Esophagus (tissue), 2 donors: Measurements from ENCODE around the gene ANKRD31. TPM values are rescaled to one million over a fixed set of nuclear protein-coding genes. Genes with fewer than 3 reads are reported as not detected.
"Not testable (repeated sequence)": the region's sequence is repeated elsewhere in the genome, so short reads cannot be mapped to it uniquely, and the experiment has no call there.

Experiments
- H3K27ac ChIP-seq, 2 donors: one replicate each; pipeline ENCODE4 v1.5.1; 2013; ENCODE audit warnings: low read depth in 2 of 2, mild to moderate bottlenecking in 2 of 2, inconsistent platforms in 1 of 2, low read length in 1 of 2, moderate library complexity in 1 of 2
- H3K27me3 ChIP-seq, 2 donors: one replicate each; pipeline ENCODE4 v1.6.1; 2013; ENCODE audit warnings: low read length in 2 of 2, control low read depth in 1 of 2, mild to moderate bottlenecking in 1 of 2; ENCODE audit not compliant: insufficient read depth in 2 of 2, control insufficient read depth in 1 of 2
- H3K36me3 ChIP-seq, 2 donors: one replicate each; pipeline ENCODE4 v1.6.1; 2013; ENCODE audit warnings: low read length in 1 of 2; ENCODE audit not compliant: control insufficient read depth in 2 of 2, insufficient read depth in 2 of 2
- H3K4me1 ChIP-seq, 2 donors: one replicate each; pipeline ENCODE4 v1.6.1; 2013; ENCODE audit warnings: low read length in 1 of 2; ENCODE audit not compliant: control insufficient read depth in 2 of 2, insufficient read depth in 2 of 2
- H3K4me3 ChIP-seq, 2 donors: one replicate each; pipeline ENCODE4 v1.5.1; 2013; ENCODE audit warnings: low read length in 2 of 2, mild to moderate bottlenecking in 2 of 2, low read depth in 1 of 2, moderate library complexity in 1 of 2
- H3K9me3 ChIP-seq, 2 donors: one replicate each; pipeline ENCODE4 v1.6.1; 2013; ENCODE audit warnings: mild to moderate bottlenecking in 2 of 2, low read depth in 1 of 2, low read length in 1 of 2, moderate library complexity in 1 of 2; ENCODE audit not compliant: control insufficient read depth in 2 of 2, insufficient read depth in 1 of 2
- WGBS, 2 donors: extraction: QIAGEN DNeasy Blood & Tissue Kit; methylation state at CpG; one replicate each; pipeline ENCODE4 v1.1.7; 2013; 5-methylcytosine and 5-hydroxymethylcytosine counted together
- polyA plus RNA-seq, 2 donors: library from polyadenylated mRNA; stranded (reverse); fragments of 200-250 nt; gene quantifications; one replicate each; pipeline ENCODE4 v1.2.3, GENCODE V29; 2013
- donor health status: healthy with polysubstance abuse.
- donor health status: Bipolar disorder and iron deficiency.

ANKRD31 gene
- polyA plus RNA-seq, 2 donors = 0.26 to 0.51 TPM

DNA sequence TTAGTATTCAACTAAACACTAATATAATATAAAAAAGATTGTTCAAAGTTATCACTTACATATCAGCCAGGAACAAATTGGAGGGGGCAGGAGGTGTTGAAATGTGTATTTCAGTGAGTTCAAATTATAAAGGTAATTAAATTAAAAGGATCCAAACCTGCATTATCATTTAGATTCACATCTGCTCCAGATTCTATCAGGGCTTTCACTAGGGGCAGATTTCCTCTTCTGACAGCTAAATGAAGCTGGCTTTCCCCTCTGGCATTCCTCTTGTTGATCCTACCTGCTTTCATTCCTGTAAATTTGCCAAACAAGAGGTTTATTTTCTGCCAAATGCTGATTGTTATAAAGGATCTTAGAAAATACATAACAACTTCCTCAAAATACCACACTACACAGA, 98.0 kb downstream of the ANKRD31 start:
- H3K27me3 ChIP-seq = no peaks in the 10 kb centered on the region
- no peak overlapping the region for H3K4me3 ChIP-seq
- no peaks in the 10 kb centered on the region for H3K36me3 ChIP-seq
- H3K4me1 ChIP-seq = no peaks in the 10 kb centered on the region
- H3K9me3 ChIP-seq = no peaks in the 10 kb centered on the region
- H3K27ac ChIP-seq = no peak overlapping the region

DNA sequence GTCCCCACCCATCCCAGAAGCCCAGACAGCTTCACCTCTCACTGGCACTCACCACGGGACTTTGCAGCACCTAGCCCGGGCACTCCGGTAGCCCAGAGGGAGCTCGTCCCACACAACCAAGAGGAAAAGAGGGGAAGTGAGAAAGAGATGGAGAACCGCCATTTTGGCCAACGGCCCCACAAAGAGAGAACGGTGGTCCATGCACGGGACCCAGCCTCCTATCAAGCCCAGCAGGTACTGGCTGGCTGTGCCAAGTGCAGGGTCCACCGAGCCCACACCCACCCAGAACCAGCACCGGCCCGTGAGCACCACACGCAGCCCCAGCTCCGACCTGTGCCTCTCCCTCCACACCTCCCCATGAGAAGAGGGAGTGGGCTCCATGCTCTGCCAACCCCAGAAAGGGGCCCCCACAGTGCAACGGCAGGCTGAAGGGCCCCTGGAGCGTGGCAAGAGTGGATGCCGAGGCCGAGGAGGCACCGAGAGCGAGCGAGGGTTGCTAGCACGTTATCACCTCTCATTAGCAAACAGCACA, 105.8 kb downstream of the ANKRD31 start:
- Histone ChIP-seq H3K27ac (no peak overlapping the region), H3K4me3 (no peak overlapping the region), H3K36me3 (no peaks in the 10 kb centered on the region), H3K27me3 (no peaks in the 10 kb centered on the region), H3K4me1 (no peaks in the 10 kb centered on the region), H3K9me3 (peaks cover 0 to 5% of the 10 kb centered on the region in 2 donors)
- WGBS, 2 donors = 96% methylated on average over 21 of the region's 21 CpGs

DNA sequence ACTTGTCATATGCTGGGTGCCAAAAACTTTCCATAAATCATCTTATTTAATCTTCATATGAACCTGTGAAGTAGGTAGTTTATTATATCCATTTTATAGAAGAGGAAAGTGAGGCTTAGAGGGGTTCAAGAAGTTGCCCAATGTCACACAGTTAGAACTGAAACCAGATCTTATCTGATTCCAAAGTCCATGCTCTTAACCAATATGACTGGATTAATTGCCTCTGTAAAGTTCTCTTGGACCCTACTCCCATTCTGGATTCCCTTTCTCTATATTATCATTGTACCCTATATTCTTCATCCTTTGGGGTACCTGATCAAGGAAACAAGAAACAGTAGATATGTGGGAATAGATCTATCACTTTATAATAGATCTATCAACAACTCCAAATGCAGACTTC, 119.8 kb downstream of the ANKRD31 start:
- H3K27me3 ChIP-seq = no peaks in the 10 kb centered on the region
- H3K27ac ChIP-seq = no peak overlapping the region
- no peak overlapping the region for H3K4me3 ChIP-seq
- H3K4me1 ChIP-seq = no peaks in the 10 kb centered on the region
- no peaks in the 10 kb centered on the region for H3K36me3 ChIP-seq
- peaks cover 0 to 2% of the 10 kb centered on the region in 2 donors for H3K9me3 ChIP-seq

DNA sequence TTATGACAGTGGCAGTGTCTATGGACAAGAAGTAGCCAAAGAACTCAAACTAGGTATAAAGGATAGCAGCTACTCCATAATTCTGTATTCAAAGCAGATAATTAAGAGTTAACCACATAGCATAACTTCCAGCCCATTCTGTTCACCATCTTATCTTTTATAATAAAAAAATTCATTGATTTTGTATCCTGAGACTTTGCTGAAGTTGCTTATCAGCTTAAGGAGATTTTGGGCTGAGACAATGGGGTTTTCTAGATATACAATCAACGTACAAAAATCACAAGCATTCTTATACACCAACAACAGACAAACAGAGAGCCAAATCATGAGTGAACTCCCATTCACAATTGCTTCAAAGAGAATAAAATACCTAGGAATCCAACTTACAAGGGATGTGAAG, 122.4 kb downstream of the ANKRD31 start:
- not testable (repeated sequence) for H3K9me3 ChIP-seq, H3K27me3 ChIP-seq
- WGBS, 2 donors = 79 to 85% methylated on average over 1 of the region's 1 CpG

DNA sequence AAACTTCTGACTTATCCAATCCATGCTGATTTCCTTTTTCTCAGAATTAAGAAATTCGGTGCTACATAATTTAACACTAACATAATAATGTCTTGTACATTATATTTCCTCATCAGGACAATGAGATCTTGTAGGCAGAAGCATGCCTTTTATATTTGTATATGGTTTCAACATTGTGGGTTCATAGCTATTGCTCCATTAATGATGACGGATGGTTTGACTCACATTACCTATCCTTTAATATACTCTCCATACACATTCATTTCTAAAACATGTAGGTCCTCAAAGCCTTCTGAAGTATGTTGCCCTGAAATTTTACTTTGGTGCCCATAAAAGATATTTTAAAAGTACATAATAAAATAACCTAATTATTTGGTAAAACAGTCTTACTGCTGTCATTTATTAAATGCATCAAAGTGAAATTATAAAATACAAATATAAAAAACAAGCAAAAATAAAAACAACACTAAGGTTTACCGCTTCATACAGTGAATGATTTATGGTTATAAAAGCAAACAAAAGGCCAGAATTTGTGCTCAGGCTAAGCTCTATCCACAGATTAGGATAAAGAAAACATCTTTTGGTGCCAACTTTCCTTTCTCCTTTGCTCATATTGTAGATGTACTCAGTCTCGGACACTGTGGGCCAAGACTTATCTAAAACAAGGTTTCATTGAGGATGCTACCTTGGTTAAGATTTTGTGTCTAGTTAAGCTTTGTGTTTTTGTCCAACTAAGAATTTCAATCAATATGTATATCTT, 123.1 kb downstream of the ANKRD31 start:
- no peak overlapping the region for H3K4me3 ChIP-seq
- H3K9me3 ChIP-seq = no peaks in the 10 kb centered on the region
- no peak overlapping the region for H3K27ac ChIP-seq
- 69 to 85% methylated on average over 4 of the region's 4 CpGs for WGBS, 2 donors
- H3K36me3 ChIP-seq = no peaks in the 10 kb centered on the region
- H3K4me1 ChIP-seq = no peaks in the 10 kb centered on the region
- H3K27me3 ChIP-seq = no peaks in the 10 kb centered on the region

More for the DNA sequence above, 122.4 kb downstream of the ANKRD31 start:
- not testable (repeated sequence) for H3K36me3 ChIP-seq, H3K4me1 ChIP-seq, H3K27ac ChIP-seq, H3K4me3 ChIP-seq

DNA sequence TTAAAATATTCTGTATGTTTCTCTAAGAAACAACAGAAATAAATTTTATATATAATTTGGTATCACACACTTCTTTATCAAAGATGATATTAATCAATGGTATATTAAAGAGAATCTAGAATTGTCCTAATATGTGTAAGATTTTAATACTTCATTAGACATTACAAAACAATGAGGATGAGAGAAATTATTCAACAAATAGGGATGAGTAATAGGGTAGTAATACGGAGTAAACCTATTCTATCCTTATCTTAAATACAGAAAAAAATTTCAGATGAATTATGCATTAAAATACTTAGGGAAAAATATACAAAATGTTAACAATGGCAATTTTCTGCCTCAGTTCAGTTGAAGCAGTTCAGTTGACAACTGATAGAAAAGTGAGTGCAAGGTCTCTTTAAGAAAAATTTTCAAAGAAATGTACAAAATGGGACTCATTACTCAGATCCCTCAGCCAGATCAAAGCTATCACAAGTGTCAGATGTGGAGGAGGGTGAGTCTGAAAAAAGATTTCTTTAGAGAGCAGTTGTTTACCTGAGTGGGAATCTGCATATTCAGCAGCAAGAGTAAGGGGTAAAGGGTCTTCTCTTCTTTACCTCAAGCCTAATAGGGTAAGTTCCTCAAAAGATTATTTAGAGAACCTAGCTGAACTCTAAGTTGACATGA, 127.6 kb downstream of the ANKRD31 start:
- no peaks in the 10 kb centered on the region for H3K4me1 ChIP-seq
- no peak overlapping the region for H3K27ac ChIP-seq
- WGBS, 2 donors = 70 to 76% methylated on average over 1 of the region's 1 CpG
- no peak overlapping the region for H3K4me3 ChIP-seq
- H3K27me3 ChIP-seq = no peaks in the 10 kb centered on the region
- H3K9me3 ChIP-seq = no peaks in the 10 kb centered on the region
- H3K36me3 ChIP-seq = no peaks in the 10 kb centered on the region

DNA sequence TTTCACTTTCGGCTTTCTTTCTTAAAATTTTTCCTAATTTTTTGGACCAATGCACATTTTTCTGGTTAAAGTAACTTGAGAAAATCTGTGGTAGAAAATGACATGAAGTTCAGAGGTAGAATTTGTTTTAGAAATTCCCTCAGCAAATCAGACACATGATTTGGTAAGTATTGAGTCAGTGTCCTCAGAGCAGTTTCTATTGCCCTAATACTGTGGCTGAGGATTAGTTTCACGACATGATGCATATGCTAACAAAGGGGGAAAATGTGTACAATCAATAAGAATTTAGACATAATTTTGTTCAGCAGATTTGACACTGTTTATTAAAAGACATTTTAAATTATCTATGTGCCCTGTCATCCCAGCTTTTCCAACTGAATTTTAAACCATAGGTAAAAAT, 128.2 kb downstream of the ANKRD31 start:
- Histone ChIP-seq H3K36me3 (no peaks in the 10 kb centered on the region), H3K27ac (no peak overlapping the region), H3K27me3 (no peaks in the 10 kb centered on the region), H3K4me1 (no peaks in the 10 kb centered on the region), H3K4me3 (no peak overlapping the region), H3K9me3 (no peaks in the 10 kb centered on the region)
- 65 to 66% methylated on average over 2 of the region's 2 CpGs for WGBS, 2 donors

DNA sequence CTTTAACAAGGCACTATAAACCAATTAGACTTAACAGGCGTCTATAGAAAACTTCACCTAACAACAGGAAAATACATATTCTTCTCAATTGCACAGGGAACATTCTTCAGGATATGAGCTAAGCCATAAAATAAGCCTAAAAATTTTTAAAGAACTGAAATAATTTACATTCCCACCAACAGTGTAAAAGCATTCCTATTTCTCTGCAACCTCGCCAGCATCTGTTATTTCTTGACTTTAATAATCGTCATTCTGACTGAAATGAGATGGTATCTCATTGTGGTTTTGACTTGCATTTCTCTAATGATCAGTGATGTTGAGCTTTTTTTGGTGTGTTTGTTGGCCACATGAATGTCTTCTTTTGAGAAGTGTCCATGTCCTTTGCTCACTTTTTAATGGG, 140.7 kb downstream of the ANKRD31 start:
- H3K36me3 ChIP-seq, H3K27ac ChIP-seq, H3K4me3 ChIP-seq, H3K4me1 ChIP-seq, H3K9me3 ChIP-seq, H3K27me3 ChIP-seq: not testable (repeated sequence)
- WGBS, 2 donors = 75 to 77% methylated on average over 3 of the region's 3 CpGs

DNA sequence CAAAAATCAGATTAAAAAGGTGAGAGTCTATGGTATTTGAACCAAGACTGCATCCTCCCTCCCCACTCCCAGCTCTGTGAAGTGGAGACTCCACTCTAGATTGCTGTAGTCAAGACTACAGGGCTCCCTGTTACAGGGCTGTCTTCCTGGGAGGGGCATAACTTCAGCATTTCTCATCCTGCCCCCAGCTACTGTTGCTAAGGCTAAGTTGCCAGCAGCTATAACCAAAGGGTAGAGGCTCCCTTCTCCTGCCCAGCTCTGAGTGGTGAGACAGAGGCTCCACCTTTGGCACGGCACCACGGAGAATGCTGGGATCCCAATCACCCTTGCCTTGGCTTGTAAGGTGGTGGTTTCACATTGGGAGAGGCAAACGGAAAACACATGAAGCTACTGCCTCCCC, 145.1 kb downstream of the ANKRD31 start:
- H3K27me3 ChIP-seq = no peaks in the 10 kb centered on the region
- no peaks in the 10 kb centered on the region for H3K9me3 ChIP-seq
- H3K4me1 ChIP-seq = no peaks in the 10 kb centered on the region
- no peak overlapping the region for H3K4me3 ChIP-seq
- no peak overlapping the region for H3K27ac ChIP-seq
- 48 to 70% methylated on average over 3 of the region's 3 CpGs for WGBS, 2 donors
- no peaks in the 10 kb centered on the region for H3K36me3 ChIP-seq

DNA sequence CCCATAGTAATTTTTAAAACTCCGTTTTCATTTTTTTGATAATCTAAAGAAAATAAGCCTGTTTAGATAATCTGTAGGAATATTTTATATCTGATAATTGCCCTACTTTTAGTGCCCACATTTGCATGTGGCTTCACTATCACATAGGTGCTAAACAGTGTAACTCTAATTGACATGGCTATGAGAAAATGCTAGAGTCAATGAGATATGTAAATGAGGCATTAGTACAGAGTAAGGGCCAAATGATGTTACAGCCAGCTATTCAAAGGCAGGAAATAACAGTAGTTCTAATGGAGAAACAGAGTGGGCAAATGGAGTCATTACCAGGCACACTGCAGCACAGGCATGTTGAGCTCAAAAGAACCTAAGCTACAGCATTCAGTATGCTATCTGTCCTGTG, 147.0 kb downstream of the ANKRD31 start:
- Histone ChIP-seq H3K27ac (no peak overlapping the region), H3K4me3 (no peak overlapping the region), H3K36me3 (no peaks in the 10 kb centered on the region), H3K4me1 (no peaks in the 10 kb centered on the region), H3K9me3 (no peaks in the 10 kb centered on the region), H3K27me3 (no peaks in the 10 kb centered on the region)
- 84 to 85% methylated on average over 1 of the region's 1 CpG for WGBS, 2 donors
